B cell (primary cell): ENCODE measurements around the gene ANKRD13D.

Experiments used
- CTCF ChIP-seq: fragments of 200-600 bp; IDR thresholded peaks from one replicate; pipeline ENCODE4 v1.8.0; 2022; ENCODE audit warnings: antibody characterized with exemption, mild to moderate bottlenecking
- EZH2 ChIP-seq: IDR thresholded peaks from 2 replicates; pipeline ENCODE4 v1.6.1; 2012; ENCODE audit warnings: borderline replicate concordance, low read depth, mild to moderate bottlenecking, moderate library complexity, low read length; ENCODE audit not compliant: insufficient read depth, poor library complexity, severe bottlenecking

- TF ChIP-seq CTCF (no peak), EZH2 (no peak)
Observed at GRCh38 chr11:67298786-67299185, 9.7 kb downstream of the ANKRD13D start.
